Activated CD8-positive, alpha-beta memory T cell treated with anti-CD3 and anti-CD28 coated beads, Interleukin-2, amount 50 U/mL, for 24 hours (primary cell): ENCODE measurements around the gene ENTPD7.
"Not testable (repeated sequence)": the region's sequence is repeated elsewhere in the genome, so short reads cannot be mapped to it uniquely, and the experiment has no call there.

ENCODE experiments used
- DNase-seq: peaks from one replicate; pipeline ENCODE4 v3.0.0-alpha.2; 2020; ENCODE audit errors: extremely low read depth

The ENTPD7 gene

GRCh38 chr10:99743841-99744240 lies 84.5 kb downstream of the ENTPD7 start:
- DNase-seq: no peak

- not testable (repeated sequence) for DNase-seq
Measured at GRCh38 chr10:99746166-99746565, 86.9 kb downstream of the ENTPD7 start.

GRCh38 chr10:99748823-99749451 lies 89.6 kb downstream of the ENTPD7 start:
- no peak for DNase-seq

GRCh38 chr10:99750641-99751040 lies 91.3 kb downstream of the ENTPD7 start:
- no peak for DNase-seq

GRCh38 chr10:99754670-99755069 lies 95.4 kb downstream of the ENTPD7 start:
- no peak for DNase-seq
